Stimulated activated CD4-positive, alpha-beta T cell treated with anti-CD3 and anti-CD28 coated beads, Interleukin-12 subunit alpha, Interleukin-12 subunit beta, amount 100 ng/mL, for 24 hours (primary cell): ENCODE results near the gene MPST.
"Not testable (repeated sequence)": the region's sequence is repeated elsewhere in the genome, so short reads cannot be mapped to it uniquely, and the experiment has no call there.

Experiments used
- DNase-seq, 2 experiments: peaks; one replicate each; pipeline ENCODE4 v3.0.0-alpha.2; 2020; ENCODE audit warnings: low read depth in 2 of 2

The MPST gene

DNA sequence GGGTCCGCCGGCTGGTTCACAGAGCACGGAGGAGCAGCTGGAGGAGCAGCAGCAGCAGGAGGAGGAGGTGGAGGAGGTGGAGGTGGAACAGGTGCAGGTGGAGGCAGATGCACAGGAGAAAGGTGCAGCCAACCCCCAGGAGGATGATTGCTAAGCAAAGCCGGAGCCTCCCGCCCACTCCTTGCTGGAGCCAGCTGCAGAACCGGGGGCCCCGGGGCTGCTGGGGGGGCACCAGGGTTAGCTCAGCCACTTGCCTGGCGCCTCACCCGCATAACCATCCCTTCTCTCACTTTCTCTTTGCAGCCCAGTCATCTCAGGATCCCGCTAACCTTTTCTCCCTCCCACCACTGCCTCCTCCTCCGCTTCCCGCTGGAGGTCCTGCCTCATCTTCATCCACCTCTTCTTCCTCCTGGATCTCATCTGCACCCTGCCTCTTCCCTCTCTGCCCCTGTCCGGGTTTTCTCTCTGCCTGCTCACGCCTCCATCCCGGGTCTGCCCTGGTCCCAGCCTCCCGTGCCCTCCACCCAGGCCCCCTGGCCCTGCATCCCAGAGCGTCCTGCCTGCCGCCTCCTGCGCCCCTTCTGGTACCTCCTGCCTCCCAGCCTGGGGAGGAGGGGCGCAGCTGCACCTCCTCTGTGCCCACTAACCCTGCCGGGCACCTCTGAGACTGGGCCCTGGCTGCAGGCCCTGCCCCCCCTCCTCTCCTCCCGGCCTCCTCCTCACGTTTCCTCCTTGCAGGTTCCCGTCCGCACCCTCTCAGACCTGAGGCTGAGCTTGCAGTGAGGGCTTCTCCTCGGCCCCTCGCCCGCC is 41.5 kb downstream of the MPST start:
- DNase-seq = peak in 1 of 2 experiments; percentile 54

- DNase-seq = no peak
Measured at GRCh38 chr22:37061611-37062375, 42.3 kb downstream of the MPST start.

DNA sequence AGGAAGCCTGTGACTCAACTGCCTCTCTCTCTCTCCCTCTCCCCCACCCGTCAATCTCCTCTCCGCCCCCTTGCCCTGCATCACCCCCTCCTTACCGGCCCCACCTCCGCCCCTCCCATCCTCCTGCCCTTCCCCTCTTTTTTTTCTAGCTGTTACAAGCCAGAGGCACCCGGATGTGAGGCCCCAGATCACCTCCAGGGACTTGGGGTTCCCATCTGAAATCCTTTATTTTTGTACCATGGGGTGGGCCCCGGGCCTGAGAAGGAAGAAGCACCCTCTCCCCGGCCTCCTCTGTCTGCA is 42.8 kb downstream of the MPST start:
- DNase-seq = no peak

- DNase-seq = no peak
Measured at GRCh38 chr22:37062702-37063381, 43.3 kb downstream of the MPST start.

- DNase-seq = no peak
Measured at GRCh38 chr22:37063431-37064420, 44.2 kb downstream of the MPST start.

DNA sequence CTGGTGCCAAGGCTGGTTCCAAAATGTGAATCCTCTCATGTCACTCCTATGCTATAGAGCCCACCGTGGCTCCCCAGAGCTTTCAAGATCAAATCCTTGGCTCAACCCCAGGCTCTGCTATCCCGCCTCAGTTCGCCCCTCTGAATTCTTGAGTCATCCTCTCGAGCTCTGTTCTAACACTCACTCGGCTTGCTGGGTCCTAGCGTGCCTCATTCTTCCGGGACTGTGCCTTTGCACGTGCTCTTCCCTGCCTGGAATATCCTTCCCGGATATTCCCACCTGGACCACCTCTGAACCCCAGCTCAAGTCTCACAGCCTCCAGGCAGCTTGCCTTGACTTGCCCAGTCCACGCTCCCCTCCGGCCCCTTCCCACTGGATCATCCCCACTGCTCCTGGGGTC is 45.0 kb downstream of the MPST start:
- DNase-seq = no peak

DNA sequence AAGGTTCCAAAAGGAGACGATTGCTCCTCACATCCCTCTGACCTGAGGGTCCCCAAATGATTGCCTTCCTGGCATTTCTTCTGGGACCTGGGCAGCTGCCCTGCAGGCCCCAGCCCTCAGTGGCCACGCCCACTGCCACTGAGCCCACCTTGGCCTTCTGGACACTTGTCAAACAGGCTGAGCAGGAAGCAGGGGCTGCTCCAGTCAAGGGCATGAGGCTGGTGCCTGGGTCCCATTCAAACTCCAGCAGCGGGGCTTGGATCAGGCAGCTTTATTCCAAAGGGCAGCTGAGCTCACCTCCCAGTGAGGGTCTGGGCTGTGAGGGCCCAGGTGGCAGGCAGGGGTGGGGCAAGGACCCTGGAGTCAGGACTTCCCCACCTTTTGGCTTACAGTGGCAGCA is 45.6 kb downstream of the MPST start:
- DNase-seq = no peak

DNA sequence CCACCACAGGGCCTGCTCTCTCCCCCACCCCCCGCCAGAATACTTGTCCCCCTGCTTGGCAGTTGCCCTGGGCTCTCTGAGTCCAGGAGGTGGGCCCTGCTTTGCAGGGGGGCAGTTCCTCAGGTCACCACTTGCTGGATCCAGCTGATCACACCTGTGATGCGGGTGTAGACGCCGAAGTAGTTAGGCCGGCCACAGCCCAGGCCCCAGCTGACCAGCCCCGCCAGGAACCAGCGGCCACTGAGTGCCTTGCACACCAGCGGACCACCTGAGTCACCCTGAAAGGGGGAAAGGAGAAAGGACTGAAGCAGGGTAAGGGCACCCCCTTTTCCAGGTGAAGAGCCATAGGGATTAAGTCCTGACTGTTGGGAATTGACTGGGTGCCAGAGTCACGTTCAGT is 46.4 kb downstream of the MPST start:
- no peak for DNase-seq

GRCh38 chr22:37067428-37067827 is 47.9 kb downstream of the MPST start:
- no peak for DNase-seq

DNA sequence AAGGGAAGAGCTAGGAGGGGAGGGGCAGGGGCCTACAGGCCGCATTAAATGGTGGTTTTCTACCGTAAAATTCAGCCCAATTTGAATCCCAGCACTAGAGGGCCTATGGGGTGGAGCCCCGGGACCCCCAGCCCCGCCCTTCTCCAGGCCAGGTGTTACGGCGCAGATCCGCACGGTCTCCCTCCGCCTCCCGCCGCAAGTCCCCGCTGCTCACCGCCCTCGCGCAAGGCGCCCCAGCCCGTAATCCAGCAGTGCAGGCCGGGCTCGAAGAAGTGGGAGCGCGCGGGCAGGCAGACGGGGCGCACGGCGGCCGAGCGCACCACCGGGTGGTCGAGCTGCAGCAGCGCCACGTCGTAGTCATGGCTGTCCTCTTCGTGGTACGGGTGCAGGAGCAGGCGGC is 49.3 kb downstream of the MPST start:
- no peak for DNase-seq

GRCh38 chr22:37069319-37069718 is 49.8 kb downstream of the MPST start:
- no peak for DNase-seq

DNA sequence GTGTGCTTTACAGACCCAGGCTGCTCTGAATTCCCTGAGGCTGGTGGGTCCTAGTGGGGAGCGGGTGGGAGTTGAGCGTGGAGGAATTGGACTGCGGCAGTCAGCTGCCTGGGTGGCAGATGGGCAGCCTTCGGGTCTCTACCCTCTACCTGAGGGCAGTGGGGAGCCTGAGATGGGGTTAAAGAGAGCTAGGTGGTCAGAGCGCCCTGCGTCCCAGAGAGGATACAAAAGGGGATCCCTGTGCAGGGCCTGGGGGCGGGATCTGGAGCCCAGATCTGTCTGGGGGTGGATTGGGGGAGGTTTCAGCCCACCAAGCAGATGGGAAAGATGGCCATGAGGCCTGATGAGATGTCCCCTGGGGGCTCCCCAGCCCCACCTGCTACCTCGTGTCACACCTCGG is 50.2 kb downstream of the MPST start:
- DNase-seq = no peak

DNA sequence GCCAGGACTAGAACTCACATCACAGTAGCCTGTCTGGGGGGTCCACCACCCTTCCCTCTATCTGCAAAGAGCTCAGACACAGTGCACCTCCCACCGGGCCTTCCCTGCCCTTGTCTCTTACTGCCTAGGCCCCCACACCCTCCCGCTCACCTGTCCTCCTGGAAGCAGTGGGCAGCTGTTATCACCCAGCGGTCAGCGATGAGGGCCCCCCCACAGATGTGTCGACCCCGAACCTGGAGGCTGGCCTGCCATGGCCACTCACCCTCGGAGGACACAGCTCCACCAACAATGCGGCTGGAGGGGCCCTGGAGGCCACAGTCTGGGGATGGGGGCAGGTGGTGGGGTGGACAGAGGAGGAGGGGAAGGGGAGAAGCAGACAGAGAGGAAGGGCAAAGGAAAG is 50.8 kb downstream of the MPST start:
- no peak for DNase-seq

DNA sequence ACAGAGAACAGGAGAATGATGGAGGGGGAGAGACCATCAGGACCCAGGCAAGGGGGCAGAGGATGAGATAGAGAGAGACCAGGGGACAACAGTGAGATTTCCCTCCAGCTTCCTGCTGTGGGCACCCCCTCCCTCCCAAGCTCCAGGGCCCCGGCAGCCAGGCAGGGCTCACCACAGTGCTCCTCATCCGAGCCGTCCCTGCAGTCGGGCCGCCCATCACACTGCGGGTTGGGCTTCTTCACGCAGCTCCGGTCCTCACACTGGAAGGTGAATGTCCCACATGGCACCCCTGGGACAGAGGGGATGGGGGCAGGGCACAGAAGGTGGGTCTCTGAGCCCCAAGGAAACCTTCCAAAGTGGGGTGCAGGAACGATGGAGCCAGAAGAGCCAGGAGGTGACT is 51.2 kb downstream of the MPST start:
- DNase-seq = no peak

DNA sequence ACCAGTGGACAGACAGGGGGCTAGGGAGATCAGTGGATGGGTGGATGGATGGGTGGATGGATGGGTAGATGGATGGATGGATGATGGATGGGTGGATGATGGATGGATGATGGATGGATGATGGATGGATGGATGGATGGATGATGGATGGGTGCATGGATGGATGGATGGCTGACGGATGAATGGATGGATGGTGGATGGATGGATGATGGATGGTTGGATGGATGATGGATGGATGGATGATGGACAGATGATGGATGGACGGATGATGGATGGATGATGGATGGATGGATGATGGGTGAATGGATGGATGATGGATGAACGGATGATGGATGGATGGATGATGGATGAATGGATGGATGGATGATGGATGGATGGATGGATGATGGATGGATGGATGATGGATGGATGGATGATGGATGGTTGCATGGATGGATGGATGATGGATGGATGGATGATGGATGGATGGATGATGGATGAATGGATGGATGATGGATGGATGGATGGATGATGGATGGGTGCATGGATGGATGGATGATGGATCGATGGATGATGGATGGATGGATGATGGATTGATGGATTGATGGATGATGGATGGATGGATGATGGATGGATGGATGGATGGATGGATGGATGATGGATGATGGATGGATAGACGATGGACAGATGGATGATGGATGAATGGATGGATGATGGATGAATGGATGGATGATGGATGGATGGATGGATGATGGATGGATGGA is 52.5 kb downstream of the MPST start:
- DNase-seq = not testable (repeated sequence)

DNA sequence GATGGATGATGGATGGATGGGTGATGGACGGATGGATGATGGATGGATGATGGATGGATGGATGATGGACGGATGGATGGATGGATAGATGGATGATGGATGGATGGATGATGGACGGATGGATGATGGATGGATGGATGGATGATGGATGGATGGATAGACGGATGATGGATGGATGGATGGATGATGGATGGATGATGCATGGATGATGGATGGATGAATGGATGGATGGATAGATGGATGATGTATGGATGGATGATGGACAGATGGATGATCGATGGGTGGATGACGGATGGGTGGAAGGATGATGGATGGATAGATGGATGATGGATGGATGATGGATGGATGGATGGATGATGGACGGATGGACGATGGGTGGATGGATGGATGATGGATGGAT is 53.1 kb downstream of the MPST start:
- DNase-seq = no peak

DNA sequence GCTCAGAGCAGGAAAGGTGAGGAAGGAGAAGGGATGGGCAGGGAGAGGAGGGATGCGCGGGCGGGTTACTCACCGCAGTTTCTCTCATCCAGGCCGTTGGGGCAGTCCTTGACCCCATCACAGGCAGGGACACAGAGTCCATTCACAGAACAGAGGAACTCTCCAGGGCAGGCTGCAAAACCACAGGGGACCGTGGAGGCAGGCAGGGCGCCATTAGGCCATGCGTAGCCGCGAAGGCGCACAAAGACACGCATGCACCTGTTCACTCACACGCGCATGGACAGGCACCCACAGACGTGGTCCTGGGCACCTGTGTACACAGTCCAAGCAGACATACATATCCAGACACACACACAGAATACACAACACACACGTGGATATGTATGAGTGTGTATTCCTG is 55.0 kb downstream of the MPST start:
- no peak for DNase-seq

- no peak for DNase-seq
Measured at GRCh38 chr22:37075046-37075445, 55.5 kb downstream of the MPST start.

DNA sequence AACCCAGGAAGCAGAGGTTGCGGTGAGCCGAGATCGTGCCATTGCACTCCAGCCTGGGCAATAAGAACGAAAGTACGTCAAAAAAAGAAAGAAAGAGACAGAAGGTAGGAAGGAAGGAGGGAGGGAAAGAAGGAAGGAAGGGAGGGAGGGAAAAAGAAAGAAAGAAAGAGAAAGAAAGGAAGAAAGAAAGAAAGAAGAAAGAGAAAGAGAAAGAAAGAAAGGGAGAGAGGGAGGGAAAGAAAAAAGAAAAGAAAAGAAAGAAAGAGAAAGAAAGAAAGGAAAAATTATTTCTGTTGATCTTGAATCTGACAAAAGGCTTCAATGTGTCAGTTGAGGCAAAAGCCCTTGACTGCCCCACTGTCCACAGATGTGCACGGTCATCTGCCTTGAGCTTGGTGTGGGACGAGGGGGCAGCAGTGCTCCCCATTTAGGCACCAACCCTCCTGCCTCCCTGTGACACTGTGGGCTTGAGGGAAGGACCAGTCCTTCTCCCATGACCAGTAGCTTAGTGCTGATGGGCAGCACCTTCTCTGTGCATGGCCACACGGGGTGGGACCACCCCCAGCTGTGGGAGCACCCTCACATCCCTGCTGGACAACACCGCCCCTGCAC is 56.4 kb downstream of the MPST start:
- no peak for DNase-seq

- DNase-seq = peak; percentile 68 to 87
Measured at GRCh38 chr22:37077802-37078448, 58.4 kb downstream of the MPST start.
